ENCODE measurements around the gene UGT1A8.

The UGT1A8 gene

DNA sequence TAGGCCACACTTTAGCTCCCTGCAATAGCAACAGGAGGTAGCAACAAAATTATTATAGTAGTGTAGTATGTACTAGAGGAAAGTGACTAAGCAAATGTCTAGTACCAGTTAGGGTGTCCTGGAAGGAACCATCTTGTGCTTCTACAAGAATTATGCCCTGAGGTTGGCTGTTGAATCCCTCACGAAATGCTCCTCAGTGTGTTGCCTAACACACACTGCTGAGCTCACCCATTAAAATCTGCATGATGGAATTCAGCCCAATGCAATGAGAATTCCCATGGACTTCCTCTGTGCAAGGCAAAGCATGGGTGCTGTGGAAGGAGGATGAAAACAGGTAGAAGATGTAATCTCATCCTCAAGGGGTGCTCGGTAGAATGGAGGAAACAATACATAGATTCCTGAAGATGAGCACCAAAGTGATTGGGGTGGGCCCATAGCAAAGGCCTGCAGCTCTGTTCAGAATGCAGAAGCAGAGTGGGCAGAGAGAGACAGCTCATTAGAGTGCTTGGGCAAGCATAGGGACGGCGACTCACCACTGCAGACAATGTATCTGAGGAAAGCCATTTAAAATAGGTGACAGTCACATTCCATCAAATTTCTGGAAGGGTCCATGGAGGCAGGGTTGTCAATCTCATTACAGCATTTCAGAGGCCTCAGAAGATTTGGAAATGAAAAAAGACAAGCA, 63.1 kb downstream of the UGT1A8 start:
- H3K36me3 ChIP-seq: no peaks in the 10 kb centered on the region
- TF ChIP-seq, protein P1, sequence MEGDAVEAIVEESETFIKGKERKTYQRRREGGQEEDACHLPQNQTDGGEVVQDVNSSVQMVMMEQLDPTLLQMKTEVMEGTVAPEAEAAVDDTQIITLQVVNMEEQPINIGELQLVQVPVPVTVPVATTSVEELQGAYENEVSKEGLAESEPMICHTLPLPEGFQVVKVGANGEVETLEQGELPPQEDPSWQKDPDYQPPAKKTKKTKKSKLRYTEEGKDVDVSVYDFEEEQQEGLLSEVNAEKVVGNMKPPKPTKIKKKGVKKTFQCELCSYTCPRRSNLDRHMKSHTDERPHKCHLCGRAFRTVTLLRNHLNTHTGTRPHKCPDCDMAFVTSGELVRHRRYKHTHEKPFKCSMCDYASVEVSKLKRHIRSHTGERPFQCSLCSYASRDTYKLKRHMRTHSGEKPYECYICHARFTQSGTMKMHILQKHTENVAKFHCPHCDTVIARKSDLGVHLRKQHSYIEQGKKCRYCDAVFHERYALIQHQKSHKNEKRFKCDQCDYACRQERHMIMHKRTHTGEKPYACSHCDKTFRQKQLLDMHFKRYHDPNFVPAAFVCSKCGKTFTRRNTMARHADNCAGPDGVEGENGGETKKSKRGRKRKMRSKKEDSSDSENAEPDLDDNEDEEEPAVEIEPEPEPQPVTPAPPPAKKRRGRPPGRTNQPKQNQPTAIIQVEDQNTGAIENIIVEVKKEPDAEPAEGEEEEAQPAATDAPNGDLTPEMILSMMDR (IDR thresholded peaks at IDR 0.05): no peak

DNA sequence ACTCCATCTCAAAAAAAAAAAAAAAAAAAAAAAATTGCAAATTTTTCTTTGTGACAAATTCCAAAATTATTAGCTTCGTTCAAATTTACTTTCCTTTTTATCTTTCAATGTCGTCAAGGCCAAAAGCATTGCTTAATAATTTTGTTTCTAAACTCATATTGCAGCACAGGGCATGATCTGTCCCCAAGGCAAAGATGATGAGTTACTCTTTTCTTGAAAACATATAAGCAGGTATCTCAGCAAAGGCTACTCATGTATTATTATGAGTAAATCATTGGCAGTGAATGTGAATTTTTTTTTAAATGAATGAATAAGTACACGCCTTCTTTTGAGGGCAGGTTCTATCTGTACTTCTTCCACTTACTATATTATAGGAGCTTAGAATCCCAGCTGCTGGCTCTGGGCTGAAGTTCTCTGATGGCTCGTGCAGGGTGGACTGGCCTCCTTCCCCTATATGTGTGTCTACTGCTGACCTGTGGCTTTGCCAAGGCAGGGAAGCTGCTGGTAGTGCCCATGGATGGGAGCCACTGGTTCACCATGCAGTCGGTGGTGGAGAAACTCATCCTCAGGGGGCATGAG, 64.2 kb downstream of the UGT1A8 start, which contains the start of gene UGT1A7:
Gene UGT1A7 (plus strand): TSS at position 381 of the 579 bp plus-strand sequence. CDS start 37 bp downstream, at position 418.
- Histone ChIP-seq H3K27me3 (peaks cover 2% of the 10 kb centered on the region), H3K4me3 (ENCODE audit: low read depth in 1 of 2, low read length in 1 of 2) (no peak within 1 kb of the TSS), H3K4me1 (ENCODE audit: control insufficient read depth in 1 of 2, insufficient read depth in 1 of 2, low read depth in 1 of 2, low read length in 1 of 2) (no peaks in the 10 kb centered on the region), H3K36me3 (no peaks in the 10 kb centered on the region), H3K27ac (no peak within 1 kb of the TSS), H3K9me3 (no peaks in the 10 kb centered on the region)
- TF ChIP-seq, protein P1 (IDR thresholded peaks at IDR 0.05): no peak

More for the DNA sequence above, 63.1 kb downstream of the UGT1A8 start:
- H3K27ac ChIP-seq: no peak overlapping the region
- no peaks in the 10 kb centered on the region for H3K9me3 ChIP-seq
- H3K4me3 ChIP-seq (ENCODE audit: low read depth in 1 of 2, low read length in 1 of 2): no peak overlapping the region
- no peaks in the 10 kb centered on the region for H3K27me3 ChIP-seq
- no peaks in the 10 kb centered on the region for H3K4me1 ChIP-seq (ENCODE audit: control insufficient read depth in 1 of 2, insufficient read depth in 1 of 2, low read depth in 1 of 2, low read length in 1 of 2)

DNA sequence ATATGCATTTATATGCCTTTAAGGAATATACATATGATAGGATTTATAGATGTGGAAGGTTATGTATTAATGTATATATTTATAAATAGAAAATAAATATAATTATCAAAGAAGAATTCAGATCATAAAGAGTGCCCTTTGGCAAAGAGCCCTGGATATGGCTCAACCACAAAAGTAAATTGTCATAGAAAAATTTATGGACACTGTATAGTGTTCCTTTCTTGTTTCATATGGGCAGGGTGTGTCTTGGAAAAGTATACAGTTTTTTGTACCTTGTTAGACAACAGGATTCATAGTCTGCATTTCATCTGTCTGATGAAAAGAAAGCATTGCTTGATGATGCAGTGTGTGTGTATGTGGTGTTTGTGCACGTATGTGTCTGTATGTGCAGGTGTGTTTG, 67.2 kb downstream of the UGT1A8 start:
- H3K27ac ChIP-seq: no peak overlapping the region
- no peaks in the 10 kb centered on the region for H3K9me3 ChIP-seq
- H3K4me1 ChIP-seq (ENCODE audit: control insufficient read depth in 1 of 2, insufficient read depth in 1 of 2, low read depth in 1 of 2, low read length in 1 of 2): no peaks in the 10 kb centered on the region
- TF ChIP-seq, protein P1 (IDR thresholded peaks at IDR 0.05): no peak
- no peaks in the 10 kb centered on the region for H3K36me3 ChIP-seq
- H3K4me3 ChIP-seq (ENCODE audit: low read depth in 1 of 2, low read length in 1 of 2): no peak overlapping the region
- peaks cover 5% of the 10 kb centered on the region for H3K27me3 ChIP-seq

DNA sequence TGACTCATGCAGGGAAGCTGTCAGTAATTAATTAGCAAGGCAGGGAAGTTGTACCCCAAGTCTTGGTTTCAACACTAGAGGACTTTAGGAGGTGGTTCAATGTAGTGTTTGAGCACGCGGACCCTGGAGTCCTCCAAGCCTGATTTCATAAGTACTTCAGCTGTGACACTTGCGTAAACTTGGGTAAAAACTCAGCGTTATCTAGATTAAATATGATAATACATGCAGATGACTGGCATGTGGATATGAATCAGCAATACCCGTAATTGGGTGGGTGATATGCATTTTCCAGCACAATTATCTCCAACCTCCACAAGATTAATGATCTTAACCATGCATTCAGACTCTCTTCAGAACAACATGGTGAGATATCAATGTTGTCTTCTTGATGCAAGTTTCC, 69.5 kb downstream of the UGT1A8 start:
- no peak overlapping the region for H3K4me3 ChIP-seq (ENCODE audit: low read depth in 1 of 2, low read length in 1 of 2)
- TF ChIP-seq, protein P1 (IDR thresholded peaks at IDR 0.05): no peak
- H3K27ac ChIP-seq: no peak overlapping the region
- no peaks in the 10 kb centered on the region for H3K36me3 ChIP-seq
- H3K9me3 ChIP-seq: no peaks in the 10 kb centered on the region
- no peaks in the 10 kb centered on the region for H3K4me1 ChIP-seq (ENCODE audit: control insufficient read depth in 1 of 2, insufficient read depth in 1 of 2, low read depth in 1 of 2, low read length in 1 of 2)
- peaks cover 5% of the 10 kb centered on the region for H3K27me3 ChIP-seq

GRCh38 chr2:233688341-233688740, 70.9 kb downstream of the UGT1A8 start:
- no peaks in the 10 kb centered on the region for H3K36me3 ChIP-seq
- no peak overlapping the region for H3K4me3 ChIP-seq (ENCODE audit: low read depth in 1 of 2, low read length in 1 of 2)
- H3K27ac ChIP-seq: no peak overlapping the region
- no peaks in the 10 kb centered on the region for H3K4me1 ChIP-seq (ENCODE audit: control insufficient read depth in 1 of 2, insufficient read depth in 1 of 2, low read depth in 1 of 2, low read length in 1 of 2)
- no peaks in the 10 kb centered on the region for H3K9me3 ChIP-seq
- TF ChIP-seq, protein P1 (IDR thresholded peaks at IDR 0.05): no peak
- H3K27me3 ChIP-seq: peaks cover 5% of the 10 kb centered on the region

All from neutrophil (primary cell).